ENCODE results near the gene THSD4. TPM values are rescaled to one million over a fixed set of nuclear protein-coding genes. Genes with fewer than 3 reads are reported as not detected.

The THSD4 gene
- polyA plus RNA-seq, 1 donor from 2014 or later = 0.46 TPM

- TF ChIP-seq CTCF (IDR thresholded peaks at IDR 0.05; ENCODE audit: poor library complexity, severe bottlenecking) = no peak
- no peak for TF ChIP-seq MXI1 (conservative IDR thresholded peaks at IDR 0.05; ENCODE audit: poor library complexity, severe bottlenecking)
- TF ChIP-seq RAD21 (conservative IDR thresholded peaks at IDR 0.05) = no peak
- TF ChIP-seq REST (IDR thresholded peaks at IDR 0.05; ENCODE audit: borderline replicate concordance) = no peak
- TF ChIP-seq SMC3 (conservative IDR thresholded peaks at IDR 0.05; ENCODE audit: poor library complexity) = no peak
- no peak for TF ChIP-seq EZH2 (IDR thresholded peaks at IDR 0.05; ENCODE audit: borderline replicate concordance, insufficient read depth, low read length, poor library complexity, severe bottlenecking)
- TF ChIP-seq TAF1 (IDR thresholded peaks at IDR 0.05; ENCODE audit: low read depth) = no peak
- TF ChIP-seq EP300 (conservative IDR thresholded peaks at IDR 0.05; ENCODE audit: poor library complexity, severe bottlenecking) = no peak
- Histone ChIP-seq H3K4me2 (ENCODE audit: low read length) (no peak overlapping the region), H3K9ac (ENCODE audit: low read length) (no peak overlapping the region), H4K20me1 (ENCODE audit: insufficient read depth) (no peaks in the 10 kb centered on the region), H2AFZ (ENCODE audit: low read depth, low read length) (no peak overlapping the region), H3K27ac (ENCODE audit: low read length) (no peak overlapping the region), H3K36me3 (ENCODE audit: insufficient read depth, low read length) (no peaks in the 10 kb centered on the region), H3K9me2 (ENCODE audit: insufficient read depth, low read length) (no peaks in the 10 kb centered on the region), H3K79me2 (replicated peaks; ENCODE audit: insufficient read depth, low read length) (no peaks in the 10 kb centered on the region), H3K9me3 (ENCODE audit: low read length) (no peaks in the 10 kb centered on the region), H3K27me3 (ENCODE audit: insufficient read depth, low read depth, low read length) (no peaks in the 10 kb centered on the region), H3F3A (ENCODE audit: insufficient read depth, low read length, poor library complexity, severe bottlenecking) (no peaks in the 10 kb centered on the region), H3K4me3 (ENCODE audit: low read length) (no peak overlapping the region)
These were observed 342.9 kb downstream of the THSD4 start for GRCh38 chr15:71458089-71458660.

- Histone ChIP-seq H3K9me3 (ENCODE audit: low read length) (no peaks in the 10 kb centered on the region), H3F3A (ENCODE audit: insufficient read depth, low read length, poor library complexity, severe bottlenecking) (no peaks in the 10 kb centered on the region), H3K27ac (ENCODE audit: low read length) (no peak overlapping the region), H3K27me3 (ENCODE audit: insufficient read depth, low read depth, low read length) (no peaks in the 10 kb centered on the region), H3K9me2 (ENCODE audit: insufficient read depth, low read length) (no peaks in the 10 kb centered on the region), H3K79me2 (replicated peaks; ENCODE audit: insufficient read depth, low read length) (no peaks in the 10 kb centered on the region), H3K36me3 (ENCODE audit: insufficient read depth, low read length) (no peaks in the 10 kb centered on the region), H3K9ac (ENCODE audit: low read length) (no peak overlapping the region), H2AFZ (ENCODE audit: low read depth, low read length) (no peak overlapping the region), H3K4me2 (ENCODE audit: low read length) (no peak overlapping the region), H4K20me1 (ENCODE audit: insufficient read depth) (no peaks in the 10 kb centered on the region), H3K4me3 (ENCODE audit: low read length) (no peak overlapping the region)
- TF ChIP-seq RAD21 (conservative IDR thresholded peaks at IDR 0.05) = no peak
- no peak for TF ChIP-seq TAF1 (IDR thresholded peaks at IDR 0.05; ENCODE audit: low read depth)
- TF ChIP-seq SMC3 (conservative IDR thresholded peaks at IDR 0.05; ENCODE audit: poor library complexity) = no peak
- TF ChIP-seq CTCF (IDR thresholded peaks at IDR 0.05; ENCODE audit: poor library complexity, severe bottlenecking) = no peak
- no peak for TF ChIP-seq POLR2AphosphoS5 (IDR thresholded peaks at IDR 0.05)
- no peak for TF ChIP-seq REST (IDR thresholded peaks at IDR 0.05; ENCODE audit: borderline replicate concordance)
- TF ChIP-seq MXI1 (conservative IDR thresholded peaks at IDR 0.05; ENCODE audit: poor library complexity, severe bottlenecking) = no peak
- TF ChIP-seq EP300 (conservative IDR thresholded peaks at IDR 0.05; ENCODE audit: poor library complexity, severe bottlenecking) = no peak
- no peak for TF ChIP-seq EZH2 (IDR thresholded peaks at IDR 0.05; ENCODE audit: borderline replicate concordance, insufficient read depth, low read length, poor library complexity, severe bottlenecking)
These were observed 346.5 kb downstream of the THSD4 start for GRCh38 chr15:71461748-71462147.

All from neural cell (in vitro differentiated cells).